Ishikawa (cell line): Measurements from ENCODE around the gene ZDHHC4.

ENCODE experiments used
- CREB1 ChIP-seq: IDR thresholded peaks from 2 replicates; pipeline ENCODE4 v1.6.1; 2012; ENCODE audit warnings: low read depth
- EGR1 ChIP-seq: IDR thresholded peaks from 2 replicates; pipeline ENCODE4 v1.6.1; 2012
- EP300 ChIP-seq: IDR thresholded peaks from 2 replicates; pipeline ENCODE4 v1.6.1; 2012; ENCODE audit warnings: borderline replicate concordance
- FOXM1 ChIP-seq: IDR thresholded peaks from 2 replicates; pipeline ENCODE4 v1.6.1; 2012; ENCODE audit warnings: low read depth, borderline replicate concordance
- RAD21 ChIP-seq: IDR thresholded peaks from 2 replicates; pipeline ENCODE4 v1.6.1; 2012; ENCODE audit warnings: low read depth
- REST ChIP-seq: IDR thresholded peaks from 2 replicates; pipeline ENCODE4 v1.6.1; 2012; ENCODE audit warnings: low read depth, mild to moderate bottlenecking
- TAF1 ChIP-seq: IDR thresholded peaks from 2 replicates; pipeline ENCODE4 v1.6.1; 2012; ENCODE audit warnings: low read depth, mild to moderate bottlenecking
- USF1 ChIP-seq: IDR thresholded peaks from 2 replicates; pipeline ENCODE4 v1.6.1; 2012
- YY1 ChIP-seq: IDR thresholded peaks from 2 replicates; pipeline ENCODE4 v1.6.1; 2012; ENCODE audit warnings: low read depth
- TF ChIP-seq, protein P1 (sequence below): IDR thresholded peaks from 2 replicates; pipeline ENCODE4 v1.6.1; 2012

- TF ChIP-seq, protein P1, sequence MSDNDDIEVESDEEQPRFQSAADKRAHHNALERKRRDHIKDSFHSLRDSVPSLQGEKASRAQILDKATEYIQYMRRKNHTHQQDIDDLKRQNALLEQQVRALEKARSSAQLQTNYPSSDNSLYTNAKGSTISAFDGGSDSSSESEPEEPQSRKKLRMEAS: no peak
- no peak for TF ChIP-seq FOXM1
- no peak for TF ChIP-seq EGR1
- TF ChIP-seq REST: no peak
- TF ChIP-seq RAD21: no peak
- TF ChIP-seq EP300: no peak
- TF ChIP-seq TAF1: no peak
- TF ChIP-seq CREB1: no peak
- no peak for TF ChIP-seq YY1
- no peak for TF ChIP-seq USF1
These were observed 30.4 kb downstream of the ZDHHC4 start for GRCh38 chr7:6607651-6608051.
